CD4-positive, alpha-beta memory T cell (primary cell): ENCODE data around the gene PIAS1. TPM values are rescaled to one million over a fixed set of nuclear protein-coding genes. Genes with fewer than 3 reads are reported as not detected.
"Not testable (repeated sequence)": the region's sequence is repeated elsewhere in the genome, so short reads cannot be mapped to it uniquely, and the experiment has no call there.

Experiments used
- CTCF ChIA-PET: fragments of 350-600 bp; sonication (Branson Sonifier 250); formaldehyde crosslinking; loops from one replicate; lab custom pipeline; 2021; ENCODE audit warnings: inconsistent platforms; ENCODE audit not compliant: partially characterized antibody; lab: Charles Lee
- POLR2A ChIA-PET: fragments of 350-600 bp; sonication (Branson Sonifier 250); formaldehyde crosslinking; loops from one replicate; lab custom pipeline; 2021; ENCODE audit not compliant: partially characterized antibody; lab: Charles Lee
- DNase-seq, 5 donors: peaks; one replicate each; pipeline versions ENCODE4 v3.0.0 to v3.0.0-alpha.2; 2020 to 2022; ENCODE audit warnings: mixed read lengths in 1 of 5
- H3K27ac ChIP-seq: one replicate; pipeline ENCODE4 v1.7.0; 2013; ENCODE audit warnings: low read depth, low read length
- H3K27me3 ChIP-seq: 2 replicates; pipeline ENCODE4 v1.7.0; 2013; ENCODE audit warnings: mild to moderate bottlenecking, low read length, moderate library complexity; ENCODE audit not compliant: insufficient read depth
- H3K36me3 ChIP-seq: 2 replicates; pipeline ENCODE4 v1.7.0; 2013; ENCODE audit warnings: mild to moderate bottlenecking, low read length, moderate library complexity; ENCODE audit not compliant: insufficient read depth
- H3K4me1 ChIP-seq: 2 replicates; pipeline ENCODE4 v1.7.0; 2013; ENCODE audit warnings: mild to moderate bottlenecking, low read length, moderate library complexity; ENCODE audit not compliant: insufficient read depth
- H3K4me3 ChIP-seq, 2 donors: one replicate each; pipeline ENCODE4 v1.7.0; 2013; ENCODE audit warnings: low read length in 2 of 2, mild to moderate bottlenecking in 1 of 2
- H3K9me3 ChIP-seq, 2 donors: one replicate each; pipeline ENCODE4 v1.7.0; 2013; ENCODE audit warnings: low read length in 2 of 2, control low read depth in 1 of 2; ENCODE audit not compliant: control insufficient read depth in 1 of 2
- H3K27ac Mint-ChIP-seq, 7 donors: one replicate each; pipeline ENCODE4 v1.8.0; 2020 to 2021; ENCODE audit warnings: mixed read lengths in 7 of 7, mild to moderate bottlenecking in 6 of 7, inconsistent platforms in 3 of 7, moderate library complexity in 3 of 7
- H3K27me3 Mint-ChIP-seq, 2 donors: one replicate each; pipeline ENCODE4 v1.8.0; 2020 to 2021; ENCODE audit warnings: mixed read lengths in 2 of 2
- H3K36me3 Mint-ChIP-seq, 2 donors: one replicate each; pipeline ENCODE4 v1.8.0; 2020 to 2021; ENCODE audit warnings: mixed read lengths in 2 of 2, inconsistent platforms in 1 of 2, mild to moderate bottlenecking in 1 of 2
- H3K4me1 Mint-ChIP-seq, 4 donors: one replicate each; pipeline ENCODE4 v1.8.0; 2020 to 2021; ENCODE audit warnings: mixed read lengths in 4 of 4, mild to moderate bottlenecking in 1 of 4
- H3K4me3 Mint-ChIP-seq, 8 donors: one replicate each; pipeline ENCODE4 v1.8.0; 2020 to 2021; ENCODE audit warnings: mixed read lengths in 8 of 8, mild to moderate bottlenecking in 7 of 8, moderate library complexity in 6 of 8, inconsistent platforms in 3 of 8
- H3K9me3 Mint-ChIP-seq, 8 donors: one replicate each; pipeline ENCODE4 v1.8.0; 2020 to 2021; ENCODE audit warnings: mixed read lengths in 8 of 8, mild to moderate bottlenecking in 5 of 8, inconsistent platforms in 3 of 8, moderate library complexity in 1 of 8
- intact Hi-C: fragments of 100-400 bp; cut with micrococcal nuclease; formaldehyde crosslinking; loops from one replicate; pipeline ENCODE4 v1.15.1; 2023
- polyA plus RNA-seq, 2 donors: library from polyadenylated mRNA; unstranded; fragments of 300-500 nt; fragmentation: Illumina TruSeq; gene quantifications; one replicate each; pipeline ENCODE4 v1.2.3, GENCODE V29; 2021
- total RNA-seq, 2 experiments: library from RNA; stranded (reverse); gene quantifications; one replicate each; pipeline ENCODE4 v1.2.3, GENCODE V29; 2021

Gene PIAS1
- total RNA-seq (10 to 100 TPM; 86.0 to 86.2 TPM), polyA plus RNA-seq (100 to 1,000 TPM; 111 to 149 TPM)

DNA sequence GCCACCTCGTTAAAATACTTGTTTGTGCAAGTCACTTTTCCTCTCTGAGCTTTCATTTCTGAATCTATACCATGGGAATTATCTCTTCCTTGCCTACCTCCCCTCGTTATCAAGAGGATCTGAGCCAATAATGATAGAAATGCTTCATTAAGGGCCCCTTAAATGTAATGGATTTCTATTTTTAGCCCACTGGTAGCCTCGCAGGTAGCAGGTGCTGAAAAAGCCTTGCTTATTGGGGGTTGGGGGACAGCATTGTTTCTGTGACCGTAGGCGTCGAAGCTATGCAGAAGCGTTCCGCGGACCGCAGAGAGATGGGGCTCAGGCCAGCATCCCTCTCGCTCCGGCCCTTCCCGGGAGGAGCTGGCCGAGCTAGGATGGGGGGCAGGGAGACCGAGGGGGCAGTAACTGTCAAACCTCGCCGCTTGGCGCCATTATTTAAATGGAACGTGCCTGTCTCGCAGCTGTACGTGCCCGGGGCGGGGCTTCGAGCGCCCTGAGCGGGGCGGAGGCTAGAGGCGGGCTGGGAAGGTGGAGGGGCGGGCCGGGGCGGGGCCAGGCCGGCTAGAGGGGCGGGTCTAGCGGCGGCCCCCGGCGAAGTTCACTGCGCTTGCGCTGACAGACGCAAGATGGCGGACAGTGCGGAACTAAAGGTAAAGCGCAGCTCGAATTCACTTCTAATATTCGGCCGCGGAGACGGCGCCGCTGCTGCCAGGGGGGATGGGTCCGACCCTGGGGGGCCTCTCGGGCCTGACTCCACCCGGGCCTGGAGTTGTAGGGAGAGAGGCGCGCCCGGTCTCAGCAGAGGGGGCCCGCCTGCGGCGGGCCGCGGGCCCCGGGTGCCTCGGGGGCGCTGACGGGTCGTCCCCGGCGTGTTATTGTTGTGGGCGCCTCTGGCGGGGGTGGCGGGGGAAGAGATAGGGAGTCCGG is at the start of gene PIAS1:
Gene PIAS1 (plus strand): TSS at position 615 of the 927 bp plus-strand sequence. CDS start 12 bp downstream, at position 627.
- CTCF ChIA-PET = interaction anchor here (0.7 to 1.8 kb wide), 4 partner anchors 21 to 228 kb away, joined by 3 to 5 read pairs (median 4); no protein-coding TSS in a partner anchor
- intact Hi-C loops = loop anchor here (1.0 to 10.0 kb wide), 5 partner anchors 175 to 799 kb away; partner anchors contain the start of genes AAGAB, C15orf61, CLN6 and FEM1B
- no peaks in the 10 kb centered on the region for H3K9me3 Mint-ChIP-seq
- peaks cover 0 to 12% of the 10 kb centered on the region in 2 donors for H3K36me3 Mint-ChIP-seq
- peak; percentile 91 to 94 (median 92) for DNase-seq
- H3K4me1 Mint-ChIP-seq = peaks cover 26 to 44% (median 34%) of the 10 kb centered on the region in 4 donors
- Histone ChIP-seq H3K4me1 (peaks cover 38% of the 10 kb centered on the region), H3K27me3 (no peaks in the 10 kb centered on the region), H3K9me3 (no peaks in the 10 kb centered on the region), H3K27ac (peak within 1 kb of the TSS; percentile 91), H3K36me3 (no peaks in the 10 kb centered on the region), H3K4me3 (peak within 1 kb of the TSS; percentile 80 to 97)
- POLR2A ChIA-PET = interaction anchor here (0.8 to 2.5 kb wide), 19 partner anchors 10 to 766 kb away, joined by 3 to 15 read pairs (median 4); partner anchors contain the start of genes ANP32A, CLN6, FEM1B and MAP2K5
- peak within 1 kb of the TSS; percentile 83 to 96 (median 94) for H3K27ac Mint-ChIP-seq
- H3K27me3 Mint-ChIP-seq = peaks cover 0 to 1% of the 10 kb centered on the region in 2 donors
- H3K4me3 Mint-ChIP-seq = peak within 1 kb of the TSS; percentile 91 to 96 (median 94)

- POLR2A ChIA-PET, H3K4me3 ChIP-seq, intact Hi-C loops, H3K4me1 ChIP-seq, H3K27me3 ChIP-seq, H3K27ac Mint-ChIP-seq, H3K36me3 Mint-ChIP-seq, CTCF ChIA-PET, DNase-seq, H3K27ac ChIP-seq, H3K36me3 ChIP-seq, H3K4me3 Mint-ChIP-seq, H3K9me3 ChIP-seq, H3K4me1 Mint-ChIP-seq: not testable (repeated sequence)
- peaks cover 0 to 23% (median 18%) of the 10 kb centered on the region in 8 donors for H3K9me3 Mint-ChIP-seq
- H3K27me3 Mint-ChIP-seq = peaks cover 12 to 20% of the 10 kb centered on the region in 2 donors
Measured at GRCh38 chr15:68007642-68008041, 46.5 kb upstream of the PIAS1 start.

DNA sequence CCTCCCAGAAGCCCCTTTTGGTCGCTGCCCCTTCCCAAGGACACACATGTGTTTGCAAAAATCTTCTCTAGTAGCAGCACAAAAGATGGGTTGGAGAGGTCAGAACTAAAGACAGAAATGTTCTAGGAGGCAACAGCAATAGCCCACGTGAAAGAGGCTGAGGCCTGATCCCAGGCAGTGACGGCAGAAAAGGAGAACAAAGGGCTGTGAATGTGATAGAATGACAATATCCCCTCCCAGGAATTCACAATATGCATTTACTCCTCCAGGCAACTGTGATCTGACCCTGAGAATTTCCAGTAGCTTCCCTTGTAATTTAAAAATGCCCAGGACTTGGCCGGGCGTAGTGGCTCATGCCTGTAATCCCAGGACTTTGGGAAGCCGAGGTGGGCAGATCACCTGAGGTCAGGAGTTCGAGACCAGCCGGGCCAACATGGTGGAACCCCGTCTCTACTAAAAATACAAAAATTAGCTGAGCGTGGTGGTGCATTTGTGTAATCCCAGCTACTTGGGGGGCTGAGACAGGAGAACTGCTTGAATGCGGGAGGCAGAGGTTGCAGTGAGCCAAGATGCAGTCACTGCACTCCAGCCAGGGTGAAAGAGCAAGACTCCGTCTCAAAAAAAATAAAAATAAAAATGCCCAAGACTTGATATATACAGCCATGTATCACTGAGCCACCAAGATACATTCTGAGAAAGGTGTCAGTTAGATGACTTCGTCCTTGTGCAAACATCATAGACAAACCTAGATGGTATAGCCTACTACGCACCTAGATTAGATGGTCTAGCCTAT is 43.6 kb upstream of the PIAS1 start:
- H3K4me1 ChIP-seq = no peaks in the 10 kb centered on the region
- peaks cover 1 to 10% of the 10 kb centered on the region in 2 donors for H3K36me3 Mint-ChIP-seq
- CTCF ChIA-PET = no interaction called here

GRCh38 chr15:68012911-68013310 is 41.2 kb upstream of the PIAS1 start:
- POLR2A ChIA-PET = no interaction called here
- no peaks in the 10 kb centered on the region for H3K4me1 ChIP-seq
- peaks cover 1 to 4% of the 10 kb centered on the region in 2 donors for H3K36me3 Mint-ChIP-seq
- intact Hi-C loops = no loop called here
- H3K9me3 ChIP-seq = no peaks in the 10 kb centered on the region
- no peaks in the 10 kb centered on the region for H3K27me3 ChIP-seq
- no peaks in the 10 kb centered on the region for H3K4me1 Mint-ChIP-seq
- H3K27me3 Mint-ChIP-seq = peaks cover 13 to 17% of the 10 kb centered on the region in 2 donors
- CTCF ChIA-PET = no interaction called here
- no peak for DNase-seq
- H3K27ac ChIP-seq = no peak overlapping the region
- H3K27ac Mint-ChIP-seq = no peak overlapping the region
- H3K4me3 Mint-ChIP-seq = no peak overlapping the region
- no peaks in the 10 kb centered on the region for H3K36me3 ChIP-seq
- no peak overlapping the region for H3K4me3 ChIP-seq
- H3K9me3 Mint-ChIP-seq = peaks cover 0 to 9% (median 5%) of the 10 kb centered on the region in 8 donors

More for the DNA sequence above, 43.6 kb upstream of the PIAS1 start:
- Mint-ChIP-seq H3K27ac (no peak overlapping the region), H3K27me3 (peaks cover 13 to 22% of the 10 kb centered on the region in 2 donors), H3K4me1 (no peaks in the 10 kb centered on the region), H3K4me3 (no peak overlapping the region), H3K9me3 (peaks cover 0 to 23% (median 18%) of the 10 kb centered on the region in 8 donors)
- Histone ChIP-seq H3K9me3 (no peaks in the 10 kb centered on the region), H3K4me3 (no peak overlapping the region), H3K27me3 (no peaks in the 10 kb centered on the region), H3K27ac (no peak overlapping the region), H3K36me3 (no peaks in the 10 kb centered on the region)
- DNase-seq = no peak
- intact Hi-C loops = no loop called here
- POLR2A ChIA-PET = no interaction called here

DNA sequence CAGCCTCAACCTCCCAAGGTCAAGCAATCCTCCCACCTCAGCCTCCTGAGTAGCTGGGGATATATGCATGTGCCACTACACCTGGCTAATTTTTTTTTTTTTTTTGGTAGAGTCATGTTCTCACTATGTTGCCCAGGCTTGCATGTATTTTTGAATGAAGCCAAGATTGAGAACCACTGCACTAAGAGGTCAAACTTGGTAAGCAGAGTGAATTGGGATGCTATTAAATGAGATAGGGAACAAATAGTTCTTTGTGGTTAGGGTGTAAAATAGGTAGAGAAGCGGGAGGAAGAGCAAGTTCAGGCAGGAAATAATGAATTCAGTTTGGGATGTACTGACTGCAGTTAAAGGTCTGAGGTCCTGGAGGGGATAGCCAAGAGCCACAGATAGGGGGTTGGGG is 39.9 kb upstream of the PIAS1 start:
- CTCF ChIA-PET = no interaction called here
- POLR2A ChIA-PET = no interaction called here
- Histone ChIP-seq H3K27me3 (no peaks in the 10 kb centered on the region), H3K4me3 (no peak overlapping the region), H3K9me3 (no peaks in the 10 kb centered on the region), H3K36me3 (no peaks in the 10 kb centered on the region), H3K4me1 (no peaks in the 10 kb centered on the region), H3K27ac (no peak overlapping the region)
- H3K9me3 Mint-ChIP-seq = peaks cover 0 to 2% (median 0%) of the 10 kb centered on the region in 8 donors
- H3K36me3 Mint-ChIP-seq = no peaks in the 10 kb centered on the region
- no peak overlapping the region for H3K4me3 Mint-ChIP-seq
- no peak for DNase-seq
- no peaks in the 10 kb centered on the region for H3K4me1 Mint-ChIP-seq
- intact Hi-C loops = no loop called here
- no peak overlapping the region for H3K27ac Mint-ChIP-seq
- H3K27me3 Mint-ChIP-seq = peaks cover 9 to 14% of the 10 kb centered on the region in 2 donors

GRCh38 chr15:68015244-68015643 is 38.9 kb upstream of the PIAS1 start:
- no peak for DNase-seq
- ChIA-PET CTCF (no interaction called here), POLR2A (no interaction called here)
- Histone ChIP-seq H3K9me3 (no peaks in the 10 kb centered on the region), H3K27ac (no peak overlapping the region), H3K4me3 (no peak overlapping the region), H3K27me3 (no peaks in the 10 kb centered on the region), H3K36me3 (no peaks in the 10 kb centered on the region), H3K4me1 (no peaks in the 10 kb centered on the region)
- intact Hi-C loops = no loop called here
- Mint-ChIP-seq H3K27ac (no peak overlapping the region), H3K4me3 (no peak overlapping the region), H3K4me1 (no peaks in the 10 kb centered on the region), H3K36me3 (no peaks in the 10 kb centered on the region), H3K9me3 (no peaks in the 10 kb centered on the region), H3K27me3 (peaks cover 8 to 9% of the 10 kb centered on the region in 2 donors)
